ENCODE data around the gene SPATA13. TPM values are rescaled to one million over a fixed set of nuclear protein-coding genes. Genes with fewer than 3 reads are reported as not detected.
"Not testable (repeated sequence)": the region's sequence is repeated elsewhere in the genome, so short reads cannot be mapped to it uniquely, and the experiment has no call there.

SPATA13 gene
- total and polyA plus RNA-seq, 12 donors: 3.3 to 21.4 (median 10.2) TPM

GRCh38 chr13:24203811-24204210 is 43.3 kb downstream of the SPATA13 start:
- peak overlapping the region in 2 of 10 donors; percentile 46 to 49 for H3K27ac ChIP-seq
- DNase-seq (no peak), ATAC-seq (peak in 5 of 8 donors; percentile 33 to 78 (median 59))
- H3K9me3 ChIP-seq: no peaks in the 10 kb centered on the region
- no peak for TF ChIP-seq CTCF (IDR thresholded peaks at IDR 0.05)
- no peak overlapping the region for H3K4me3 ChIP-seq
- WGBS, 2 donors: 39 to 61% methylated on average over 1 of the region's 1 CpG
- intact Hi-C loops (cut with DNase I): no loop called here
- peaks cover 0 to 45% (median 27%) of the 10 kb centered on the region in 9 donors for H3K4me1 ChIP-seq
- peaks cover 0 to 4% (median 0%) of the 10 kb centered on the region in 7 donors for H3K27me3 ChIP-seq
- H3K36me3 ChIP-seq: no peaks in the 10 kb centered on the region

GRCh38 chr13:24205076-24205475 is 44.6 kb downstream of the SPATA13 start:
- H3K4me1 ChIP-seq: peaks cover 0 to 46% (median 27%) of the 10 kb centered on the region in 9 donors
- not testable (repeated sequence) for ATAC-seq
- WGBS, 2 donors: 84 to 95% methylated on average over 1 of the region's 1 CpG

GRCh38 chr13:24207841-24208667 is 47.5 kb downstream of the SPATA13 start:
- no peaks in the 10 kb centered on the region for H3K36me3 ChIP-seq

More at GRCh38 chr13:24205076-24205475, 44.6 kb downstream of the SPATA13 start:
- H3K36me3 ChIP-seq; H3K27me3 ChIP-seq; H3K27ac ChIP-seq; H3K4me3 ChIP-seq; DNase-seq; H3K9me3 ChIP-seq; intact Hi-C loops (cut with DNase I): not testable (repeated sequence)

GRCh38 chr13:24209138-24209537 is 48.6 kb downstream of the SPATA13 start:
- 69 to 90% methylated on average over 5 of the region's 5 CpGs for WGBS, 2 donors
- no peaks in the 10 kb centered on the region for H3K36me3 ChIP-seq
- H3K27me3 ChIP-seq: no peaks in the 10 kb centered on the region
- peaks cover 0 to 21% (median 14%) of the 10 kb centered on the region in 9 donors for H3K4me1 ChIP-seq
- H3K27ac ChIP-seq: no peak overlapping the region
- no peak for TF ChIP-seq CTCF (IDR thresholded peaks at IDR 0.05)
- no peaks in the 10 kb centered on the region for H3K9me3 ChIP-seq
- no peak for ATAC-seq
- intact Hi-C loops (cut with DNase I): no loop called here
- DNase-seq: no peak
- H3K4me3 ChIP-seq: no peak overlapping the region

More at GRCh38 chr13:24207841-24208667, 47.5 kb downstream of the SPATA13 start:
- Histone ChIP-seq H3K4me3 (no peak overlapping the region), H3K27ac (peak overlapping the region in 1 of 10 donors; percentile 13), H3K9me3 (no peaks in the 10 kb centered on the region), H3K27me3 (no peaks in the 10 kb centered on the region), H3K4me1 (peaks cover 0 to 32% (median 21%) of the 10 kb centered on the region in 9 donors)
- no peak for TF ChIP-seq CTCF (IDR thresholded peaks at IDR 0.05)
- DNase-seq: no peak
- intact Hi-C loops (cut with DNase I): no loop called here
- 42 to 46% methylated on average over 7 of the region's 7 CpGs for WGBS, 2 donors
- peak in 6 of 8 donors; percentile 28 to 85 (median 60) for ATAC-seq

GRCh38 chr13:24212254-24212653 is 51.7 kb downstream of the SPATA13 start:
- no peak for DNase-seq
- WGBS, 2 donors: 86 to 95% methylated on average over 5 of the region's 5 CpGs
- ATAC-seq: no peak
- Histone ChIP-seq H3K4me3 (no peak overlapping the region), H3K4me1 (peaks cover 0 to 43% (median 33%) of the 10 kb centered on the region in 9 donors), H3K9me3 (no peaks in the 10 kb centered on the region), H3K27me3 (no peaks in the 10 kb centered on the region), H3K36me3 (no peaks in the 10 kb centered on the region), H3K27ac (no peak overlapping the region)
- TF ChIP-seq CTCF (IDR thresholded peaks at IDR 0.05): no peak
- intact Hi-C loops (cut with DNase I): loop anchor here in 1 of 10 donors (5.0 kb wide), 1 partner anchor 50 kb away; the partner anchor contains the start of gene SPATA13
